Measurements from ENCODE around the gene IER2.

DNA sequence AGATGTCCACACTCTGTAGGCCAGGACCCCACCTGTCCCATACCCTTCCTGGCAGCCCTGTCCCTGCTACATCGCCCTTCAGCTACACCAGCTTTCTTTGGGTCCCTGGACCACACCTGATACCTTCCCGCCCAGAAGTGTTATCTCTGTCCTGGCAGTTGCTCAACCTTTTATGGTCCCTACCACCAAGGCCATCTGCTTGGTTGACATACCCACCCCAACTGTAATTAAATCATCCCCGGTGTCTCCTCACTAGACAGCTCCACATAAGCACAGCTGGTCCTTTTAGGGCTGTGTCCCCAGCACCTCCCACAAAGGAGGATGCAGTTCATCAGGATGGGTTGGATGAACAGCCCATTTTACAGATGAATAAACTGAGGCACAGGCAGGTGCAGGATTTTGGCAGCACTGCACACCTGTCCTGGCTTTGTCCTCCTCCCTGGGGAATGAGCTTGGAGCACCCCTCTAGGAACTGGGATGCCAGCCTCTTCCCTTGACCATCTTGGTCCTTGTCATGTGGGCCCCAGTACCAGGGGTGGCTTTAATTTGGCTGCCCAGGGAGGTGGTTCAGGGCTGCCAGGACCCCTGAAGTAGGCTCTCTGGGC is 19.2 kb upstream of the IER2 start:
- TF ChIP-seq, protein P1, sequence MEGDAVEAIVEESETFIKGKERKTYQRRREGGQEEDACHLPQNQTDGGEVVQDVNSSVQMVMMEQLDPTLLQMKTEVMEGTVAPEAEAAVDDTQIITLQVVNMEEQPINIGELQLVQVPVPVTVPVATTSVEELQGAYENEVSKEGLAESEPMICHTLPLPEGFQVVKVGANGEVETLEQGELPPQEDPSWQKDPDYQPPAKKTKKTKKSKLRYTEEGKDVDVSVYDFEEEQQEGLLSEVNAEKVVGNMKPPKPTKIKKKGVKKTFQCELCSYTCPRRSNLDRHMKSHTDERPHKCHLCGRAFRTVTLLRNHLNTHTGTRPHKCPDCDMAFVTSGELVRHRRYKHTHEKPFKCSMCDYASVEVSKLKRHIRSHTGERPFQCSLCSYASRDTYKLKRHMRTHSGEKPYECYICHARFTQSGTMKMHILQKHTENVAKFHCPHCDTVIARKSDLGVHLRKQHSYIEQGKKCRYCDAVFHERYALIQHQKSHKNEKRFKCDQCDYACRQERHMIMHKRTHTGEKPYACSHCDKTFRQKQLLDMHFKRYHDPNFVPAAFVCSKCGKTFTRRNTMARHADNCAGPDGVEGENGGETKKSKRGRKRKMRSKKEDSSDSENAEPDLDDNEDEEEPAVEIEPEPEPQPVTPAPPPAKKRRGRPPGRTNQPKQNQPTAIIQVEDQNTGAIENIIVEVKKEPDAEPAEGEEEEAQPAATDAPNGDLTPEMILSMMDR (IDR thresholded peaks at IDR 0.05; ENCODE audit: poor library complexity, severe bottlenecking): no peak
- TF ChIP-seq, protein P2, sequence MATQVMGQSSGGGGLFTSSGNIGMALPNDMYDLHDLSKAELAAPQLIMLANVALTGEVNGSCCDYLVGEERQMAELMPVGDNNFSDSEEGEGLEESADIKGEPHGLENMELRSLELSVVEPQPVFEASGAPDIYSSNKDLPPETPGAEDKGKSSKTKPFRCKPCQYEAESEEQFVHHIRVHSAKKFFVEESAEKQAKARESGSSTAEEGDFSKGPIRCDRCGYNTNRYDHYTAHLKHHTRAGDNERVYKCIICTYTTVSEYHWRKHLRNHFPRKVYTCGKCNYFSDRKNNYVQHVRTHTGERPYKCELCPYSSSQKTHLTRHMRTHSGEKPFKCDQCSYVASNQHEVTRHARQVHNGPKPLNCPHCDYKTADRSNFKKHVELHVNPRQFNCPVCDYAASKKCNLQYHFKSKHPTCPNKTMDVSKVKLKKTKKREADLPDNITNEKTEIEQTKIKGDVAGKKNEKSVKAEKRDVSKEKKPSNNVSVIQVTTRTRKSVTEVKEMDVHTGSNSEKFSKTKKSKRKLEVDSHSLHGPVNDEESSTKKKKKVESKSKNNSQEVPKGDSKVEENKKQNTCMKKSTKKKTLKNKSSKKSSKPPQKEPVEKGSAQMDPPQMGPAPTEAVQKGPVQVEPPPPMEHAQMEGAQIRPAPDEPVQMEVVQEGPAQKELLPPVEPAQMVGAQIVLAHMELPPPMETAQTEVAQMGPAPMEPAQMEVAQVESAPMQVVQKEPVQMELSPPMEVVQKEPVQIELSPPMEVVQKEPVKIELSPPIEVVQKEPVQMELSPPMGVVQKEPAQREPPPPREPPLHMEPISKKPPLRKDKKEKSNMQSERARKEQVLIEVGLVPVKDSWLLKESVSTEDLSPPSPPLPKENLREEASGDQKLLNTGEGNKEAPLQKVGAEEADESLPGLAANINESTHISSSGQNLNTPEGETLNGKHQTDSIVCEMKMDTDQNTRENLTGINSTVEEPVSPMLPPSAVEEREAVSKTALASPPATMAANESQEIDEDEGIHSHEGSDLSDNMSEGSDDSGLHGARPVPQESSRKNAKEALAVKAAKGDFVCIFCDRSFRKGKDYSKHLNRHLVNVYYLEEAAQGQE (IDR thresholded peaks at IDR 0.05; ENCODE audit: borderline replicate concordance): no peak
- TF ChIP-seq TAF1 (IDR thresholded peaks at IDR 0.05; ENCODE audit: low read depth) (no peak), POLR2AphosphoS5 (IDR thresholded peaks at IDR 0.05) (no peak), MXI1 (conservative IDR thresholded peaks at IDR 0.05; ENCODE audit: poor library complexity, severe bottlenecking) (no peak), EZH2 (IDR thresholded peaks at IDR 0.05; ENCODE audit: borderline replicate concordance, insufficient read depth, low read length, poor library complexity, severe bottlenecking) (no peak), RAD21 (conservative IDR thresholded peaks at IDR 0.05) (no peak), EP300 (conservative IDR thresholded peaks at IDR 0.05; ENCODE audit: poor library complexity, severe bottlenecking) (no peak)
